Measurements from ENCODE around the gene DIP2A.
"Not testable (repeated sequence)": the region's sequence is repeated elsewhere in the genome, so short reads cannot be mapped to it uniquely, and the experiment has no call there.

The DIP2A gene

DNA sequence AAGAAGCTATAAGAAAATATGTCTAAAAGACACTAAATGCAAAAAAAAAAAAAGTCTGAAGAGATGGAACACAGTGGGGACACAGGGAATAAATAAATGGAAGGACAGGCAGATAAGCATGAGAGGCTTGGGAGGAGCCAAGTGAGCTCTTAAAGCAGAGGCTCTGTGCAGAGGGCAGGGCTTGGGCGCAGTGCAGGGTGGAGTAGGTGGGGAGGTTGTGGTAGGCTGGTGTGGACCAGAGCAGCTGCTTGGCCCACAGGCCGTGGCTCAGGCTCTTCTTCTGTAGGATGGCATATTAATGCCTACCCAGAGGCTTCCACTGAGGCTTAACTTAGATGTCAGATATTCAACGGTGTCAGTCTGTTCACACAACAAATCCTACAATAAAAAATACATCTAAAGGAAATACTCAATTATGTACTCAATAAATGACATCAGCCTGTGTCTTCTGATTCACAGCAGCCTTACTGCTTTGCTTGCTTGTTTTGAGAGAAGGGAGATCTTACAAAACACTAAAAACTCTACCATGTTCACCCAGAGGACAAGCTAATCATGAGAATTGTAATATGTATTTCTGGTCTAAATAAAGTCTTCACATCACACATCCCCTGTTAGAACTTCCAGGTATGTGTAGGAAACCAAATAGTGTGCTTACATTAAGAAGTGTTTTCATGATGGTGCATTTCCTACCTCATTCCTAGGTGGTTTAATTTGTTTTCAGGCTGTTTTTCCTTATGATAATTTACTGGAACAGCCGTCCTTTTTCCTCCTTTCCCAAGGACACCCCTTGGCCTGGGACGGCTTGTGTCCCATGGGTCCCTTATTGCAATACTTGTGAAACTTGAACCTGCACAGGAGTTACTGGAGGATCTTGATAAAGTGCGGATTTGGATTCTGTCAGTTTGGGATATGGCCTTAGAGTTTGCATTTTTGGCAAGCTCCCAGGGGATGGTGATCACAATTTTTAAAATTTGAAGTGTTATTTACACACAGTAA is 24.9 kb downstream of the DIP2A start:
- no peak for DNase-seq

DNA sequence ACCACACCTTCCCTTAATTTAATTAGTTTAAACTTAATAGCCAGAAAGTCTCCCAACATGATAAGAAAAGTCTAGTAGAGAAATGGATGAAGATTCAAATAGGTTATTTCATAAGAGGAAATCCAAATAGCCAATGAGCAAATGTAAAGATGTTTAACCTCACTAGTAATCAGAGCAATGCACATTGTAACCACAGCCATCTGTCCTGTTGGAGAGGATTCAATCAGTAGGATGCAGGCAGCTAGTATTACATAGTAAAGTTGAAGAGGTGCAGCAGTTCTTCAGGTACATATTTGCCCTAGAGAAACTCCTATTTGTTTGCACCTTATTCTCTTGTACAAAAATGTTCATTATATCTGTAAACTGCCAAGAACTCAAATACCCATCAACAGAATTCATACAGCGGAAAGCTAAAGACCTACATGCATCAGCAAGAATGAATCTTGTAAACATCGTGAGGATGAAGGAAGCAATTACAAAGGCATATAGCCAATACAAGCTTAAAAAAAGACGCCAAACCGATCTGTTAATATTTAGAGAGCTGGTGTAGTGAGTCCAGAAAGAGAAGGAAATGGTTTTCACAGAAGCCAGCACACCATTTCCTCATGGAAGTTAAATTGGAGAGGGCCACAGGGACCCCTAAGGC is 27.9 kb downstream of the DIP2A start:
- DNase-seq, result no peak

DNA sequence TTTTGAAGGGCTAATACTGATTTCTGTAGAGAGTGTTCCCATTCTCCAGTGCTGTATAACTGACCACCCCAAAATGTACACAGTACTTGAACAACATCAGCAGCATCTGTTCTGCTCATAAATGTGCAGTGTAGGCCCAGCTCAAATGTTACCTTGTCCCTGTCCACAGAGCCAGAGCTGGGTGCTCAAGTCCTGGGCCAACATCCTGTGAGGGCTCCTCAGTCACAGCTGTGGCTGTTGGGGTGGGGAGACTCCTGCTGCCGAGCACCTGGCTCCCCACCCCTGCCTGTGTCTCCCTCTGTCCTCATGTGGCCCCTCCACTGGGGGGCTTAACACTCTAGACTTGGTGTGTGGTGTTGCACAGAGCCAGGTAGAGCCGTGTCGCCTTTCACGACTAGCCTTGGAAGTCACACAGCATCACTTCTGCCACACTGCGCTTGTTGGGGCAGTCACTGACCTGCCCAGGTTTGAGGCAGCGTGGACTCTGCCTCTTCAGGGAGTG is 30.5 kb downstream of the DIP2A start:
- no peak for DNase-seq

DNA sequence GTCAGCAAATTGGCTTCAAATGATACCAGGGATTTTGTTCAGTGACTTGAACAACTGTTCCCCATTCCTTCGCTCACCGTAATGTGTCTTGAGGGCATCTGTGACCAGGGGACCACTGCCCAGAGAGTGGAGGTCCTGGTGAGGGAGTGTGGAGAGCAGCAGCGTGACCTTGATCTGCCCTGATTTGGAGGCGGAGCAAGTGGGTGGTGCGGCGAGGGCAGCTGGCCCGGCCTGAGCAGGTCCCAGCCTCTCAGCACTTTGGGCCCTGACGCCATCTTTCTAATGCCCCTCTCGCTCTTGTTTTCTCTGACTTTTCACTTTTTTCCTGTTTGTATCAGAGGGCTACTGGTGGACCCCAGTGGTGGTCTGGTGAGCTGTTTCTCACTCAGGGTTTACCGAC is 31.1 kb downstream of the DIP2A start:
- no peak for DNase-seq

DNA sequence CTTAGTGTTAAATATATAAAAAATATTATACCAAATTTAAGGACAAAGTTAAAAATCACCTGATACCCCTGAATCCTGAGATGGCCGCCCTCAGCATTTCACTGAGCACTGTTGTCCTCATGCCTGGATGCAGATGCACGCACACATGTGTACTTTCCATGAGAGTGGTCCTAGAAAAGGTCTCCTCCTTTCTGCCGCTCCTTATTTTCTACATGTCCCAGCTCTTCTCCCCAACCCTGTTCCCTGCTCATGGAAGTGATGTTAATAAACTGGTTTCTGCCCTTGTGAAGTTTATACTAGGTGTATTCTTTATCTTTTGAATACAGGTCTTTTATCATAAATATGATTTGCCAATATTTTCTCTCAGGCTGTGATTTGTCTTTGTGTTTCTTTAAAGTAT is 32.9 kb downstream of the DIP2A start:
- no peak for DNase-seq

DNA sequence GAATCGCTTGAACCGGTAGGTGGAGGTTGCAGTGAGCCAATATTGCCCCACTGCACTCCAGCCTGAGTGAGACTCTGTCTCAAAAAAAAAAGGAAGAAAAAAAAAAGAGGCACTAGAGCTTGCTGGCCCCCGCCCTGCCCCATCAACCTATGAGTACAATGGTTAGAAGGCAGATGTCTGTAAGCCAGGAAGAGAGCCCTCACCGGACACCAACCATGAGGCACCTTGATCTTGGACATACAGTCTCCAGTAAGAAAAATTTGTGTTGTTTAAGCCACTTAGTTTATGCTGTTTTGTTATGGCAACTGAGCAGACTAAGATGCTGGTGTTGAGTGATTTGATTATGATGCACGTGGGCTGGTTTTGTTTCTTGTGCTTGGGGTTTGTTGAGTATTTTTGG is 34.2 kb downstream of the DIP2A start:
- DNase-seq, result no peak

DNA sequence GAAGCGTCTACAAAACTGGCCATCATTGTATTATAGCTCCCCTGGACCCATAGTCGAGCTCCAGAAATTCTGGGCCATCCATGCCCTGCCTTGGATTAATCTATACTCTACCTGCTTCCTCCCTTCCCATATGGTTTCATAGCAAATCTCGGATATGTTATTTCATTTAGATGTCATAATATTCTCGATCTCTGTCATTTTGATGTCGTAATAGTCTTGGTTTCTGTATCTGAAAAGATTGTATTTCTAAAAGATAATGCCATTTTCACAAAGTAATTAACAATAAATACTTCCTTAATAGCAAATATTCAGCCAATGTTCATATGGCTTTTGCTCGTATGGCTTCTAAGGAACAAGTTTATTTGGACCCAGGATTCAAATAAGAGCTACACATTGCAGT is 35.1 kb downstream of the DIP2A start:
- DNase-seq, result no peak

DNA sequence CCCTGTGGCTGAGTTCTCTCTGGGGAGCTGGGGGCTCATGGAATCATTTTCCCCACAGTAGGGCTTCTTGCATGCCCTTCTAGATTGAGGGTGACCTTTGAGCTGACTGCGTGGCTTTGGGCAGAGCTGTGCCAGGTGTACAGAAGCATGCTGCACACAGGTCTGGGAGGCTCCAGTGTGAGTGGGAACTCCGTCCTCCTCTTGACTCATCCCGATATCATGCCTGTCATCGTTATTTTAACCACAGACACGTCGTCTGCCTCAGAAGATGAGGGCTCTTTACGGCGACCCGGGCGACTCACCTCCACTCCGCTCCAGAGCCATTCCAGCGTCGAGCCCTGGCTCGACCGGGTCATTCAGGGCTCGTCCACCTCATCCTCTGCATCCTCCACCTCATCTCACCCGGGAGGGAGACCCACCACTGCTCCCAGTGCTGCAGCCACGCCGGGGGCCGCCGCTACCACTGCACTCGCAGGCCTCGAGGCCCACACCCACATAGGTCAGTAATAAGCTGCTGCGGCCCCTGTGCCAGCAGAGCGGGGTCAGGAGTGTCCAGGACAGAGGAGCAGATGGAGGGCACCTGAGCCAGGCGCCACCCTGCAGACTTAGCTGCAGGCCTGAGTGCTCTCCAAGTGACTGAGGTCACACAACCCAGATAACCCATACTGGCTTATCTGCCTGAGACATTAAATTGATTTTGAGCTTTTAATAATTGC is 39.8 kb downstream of the DIP2A start:
- DNase-seq, result peak in 1 of 2 experiments; percentile 6

DNA sequence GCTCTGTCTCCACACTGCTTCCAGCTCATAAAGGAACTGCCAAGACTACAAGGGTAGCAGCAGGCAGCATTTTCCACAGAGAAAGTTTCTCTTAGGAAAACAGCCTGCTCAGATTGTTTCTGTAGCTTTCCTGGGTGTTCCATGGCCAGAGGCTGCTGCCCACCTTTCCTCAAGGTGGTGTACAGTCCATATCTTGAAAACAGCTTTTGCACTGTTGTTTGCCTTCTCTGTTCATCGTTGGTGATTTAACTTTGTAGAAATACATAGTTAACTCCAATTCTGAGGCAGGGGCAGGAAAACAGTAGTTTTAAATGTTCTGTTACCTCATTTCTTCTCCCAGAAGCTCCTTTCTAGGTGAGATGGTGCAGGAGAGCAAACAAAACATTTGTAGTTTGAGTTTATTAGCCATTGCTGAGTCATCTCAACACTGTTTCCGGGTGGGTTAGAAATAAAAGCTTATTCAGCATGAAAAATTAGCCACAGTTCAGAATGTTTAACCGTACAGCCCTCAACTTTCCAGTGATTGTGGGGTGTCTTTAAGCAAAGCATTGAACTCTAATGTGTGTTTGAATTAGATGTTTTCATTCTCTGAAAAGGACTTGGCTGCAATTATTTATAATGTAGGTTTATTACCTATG is 41.7 kb downstream of the DIP2A start:
- DNase-seq, result no peak

DNA sequence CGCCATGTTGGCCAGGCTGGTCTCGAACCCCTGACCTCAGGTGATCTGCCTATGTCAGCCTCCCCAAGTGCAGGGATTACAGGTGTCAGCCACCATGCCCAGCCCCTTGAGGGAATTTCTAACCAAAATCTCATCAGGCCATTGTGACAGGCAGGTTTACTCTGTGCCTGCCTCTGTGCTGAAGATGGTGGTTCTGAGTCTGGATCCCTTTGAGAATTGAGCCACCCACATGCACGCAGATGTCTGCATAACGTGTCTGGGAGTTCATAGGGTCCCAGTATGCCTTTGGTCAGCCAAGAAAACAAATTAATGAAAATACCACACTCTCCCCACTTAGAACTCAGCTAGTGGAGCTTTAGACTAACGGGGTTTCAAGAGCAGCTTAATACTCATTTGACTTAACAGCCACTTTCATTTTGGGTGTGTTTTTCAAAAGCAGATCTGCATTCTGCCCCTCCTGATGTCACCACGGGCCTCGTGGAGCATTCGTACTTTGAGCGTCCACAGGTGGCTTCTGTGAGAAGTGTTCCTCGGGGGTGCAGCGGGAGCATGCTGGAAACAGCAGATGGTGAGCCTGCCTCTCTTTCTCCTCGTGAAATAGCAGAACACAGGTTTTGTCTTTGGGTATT is 45.3 kb downstream of the DIP2A start:
- DNase-seq, result no peak

DNA sequence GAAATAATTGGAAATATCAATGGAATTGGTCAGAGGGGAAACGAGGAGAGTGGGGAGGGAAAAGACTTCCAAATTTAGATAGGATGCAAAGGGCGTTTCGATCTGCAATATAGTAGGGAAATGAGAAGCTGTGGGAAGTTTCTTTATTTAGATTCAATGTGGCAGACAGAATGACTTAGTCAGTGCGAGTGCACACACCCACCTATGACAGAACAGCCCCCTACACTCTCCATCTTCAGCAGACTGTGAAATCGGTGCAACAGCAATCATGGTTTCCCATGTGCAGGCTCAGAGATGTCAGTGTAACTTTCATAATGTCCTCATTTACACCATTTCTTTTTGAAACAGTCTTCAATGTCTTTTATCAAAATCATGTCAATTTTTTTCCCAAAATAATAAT is 46.0 kb downstream of the DIP2A start:
- no peak for DNase-seq

DNA sequence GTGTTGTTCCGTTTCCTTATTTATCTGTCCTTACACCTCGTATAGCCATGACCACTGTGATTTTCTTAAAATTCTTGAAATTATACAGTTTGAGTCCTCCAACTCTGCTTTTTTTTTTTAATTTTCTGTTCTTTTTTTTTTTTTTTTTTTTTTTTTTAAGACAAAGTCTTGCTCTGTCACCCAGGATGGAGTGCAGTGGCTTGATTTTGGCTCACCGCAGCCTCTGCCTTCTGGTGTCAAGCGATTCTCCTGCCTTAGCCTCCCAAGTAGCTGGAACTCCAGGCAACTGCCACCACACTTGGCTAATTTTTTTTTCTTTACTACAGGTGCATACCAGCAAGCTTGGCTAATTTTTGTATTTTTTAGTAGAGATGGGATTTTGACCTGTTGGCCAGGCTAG is 48.9 kb downstream of the DIP2A start:
- no peak for DNase-seq

DNA sequence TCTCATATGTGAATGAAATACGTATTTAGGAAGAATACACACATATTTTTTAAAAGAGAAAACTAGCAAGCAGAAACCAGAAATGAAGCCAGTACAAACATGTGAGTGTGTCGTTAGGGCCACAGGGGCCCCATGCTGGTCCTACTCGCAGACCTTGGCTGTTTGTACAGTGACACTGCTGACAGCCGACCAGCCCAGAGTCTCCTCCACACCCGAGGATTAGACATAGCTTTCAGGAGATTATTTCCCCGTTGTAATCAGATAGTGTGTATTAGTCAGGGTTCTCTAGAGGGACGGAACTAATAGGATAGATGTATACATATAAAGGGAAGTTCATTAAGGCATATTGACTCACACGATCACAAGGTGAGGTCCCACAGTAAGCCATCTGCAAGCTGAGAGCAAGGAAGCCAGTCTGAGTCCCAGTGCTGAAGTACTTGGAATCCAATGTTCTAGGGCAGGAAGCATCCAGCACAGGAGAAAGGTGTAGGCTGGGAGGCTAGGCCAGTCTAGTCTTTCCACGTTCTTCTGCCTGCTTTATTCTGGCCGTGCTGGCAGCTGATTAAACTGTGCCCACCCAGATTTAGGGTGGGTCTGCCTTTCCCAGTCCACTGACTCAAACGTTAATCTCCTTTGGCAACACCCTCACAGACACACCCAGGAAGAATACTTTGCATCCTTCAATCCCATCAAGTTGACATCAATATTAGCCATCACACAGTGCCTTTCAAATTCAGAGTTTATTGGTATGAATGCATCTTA is 51.2 kb downstream of the DIP2A start:
- no peak for DNase-seq

DNA sequence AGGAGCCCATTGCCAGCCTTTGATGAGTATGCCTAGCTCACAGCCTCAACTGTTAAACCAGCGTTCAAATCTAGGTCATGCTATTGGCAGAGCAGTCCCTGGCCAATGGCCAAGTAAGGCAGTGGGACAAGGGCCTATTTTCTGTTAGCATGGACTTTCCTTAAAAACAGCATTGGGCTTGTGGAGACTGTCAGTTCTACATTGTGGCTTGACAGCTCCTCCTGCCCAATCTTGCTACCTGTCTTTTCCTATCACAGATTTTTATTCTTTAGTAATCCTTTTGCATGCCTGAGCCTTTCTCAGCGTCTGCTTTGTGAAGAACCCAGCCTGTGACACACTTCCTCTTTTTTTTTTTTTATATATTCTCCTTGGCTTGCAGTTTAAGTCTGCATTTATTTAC is 56.4 kb downstream of the DIP2A start:
- peak; percentile 23 to 55 for DNase-seq

DNA sequence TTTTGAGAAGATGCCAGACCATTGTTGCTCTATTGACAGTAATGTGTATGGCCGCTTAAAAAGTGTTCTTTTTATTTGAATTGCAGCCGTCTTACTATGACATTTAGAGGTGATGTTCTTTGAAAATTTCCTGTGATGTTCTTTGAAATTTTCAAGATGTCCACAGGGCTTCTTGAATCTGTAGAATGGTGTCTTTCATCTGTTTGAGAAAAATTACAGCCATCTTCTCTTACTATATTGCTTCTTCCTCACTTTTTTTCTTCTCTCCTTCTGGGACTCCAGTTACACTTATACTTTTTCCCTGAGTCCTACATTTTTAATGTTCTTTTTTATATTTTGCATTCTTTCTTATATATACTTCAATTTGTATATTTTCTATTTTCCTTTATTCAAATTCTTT is 57.4 kb downstream of the DIP2A start:
- no peak for DNase-seq

DNA sequence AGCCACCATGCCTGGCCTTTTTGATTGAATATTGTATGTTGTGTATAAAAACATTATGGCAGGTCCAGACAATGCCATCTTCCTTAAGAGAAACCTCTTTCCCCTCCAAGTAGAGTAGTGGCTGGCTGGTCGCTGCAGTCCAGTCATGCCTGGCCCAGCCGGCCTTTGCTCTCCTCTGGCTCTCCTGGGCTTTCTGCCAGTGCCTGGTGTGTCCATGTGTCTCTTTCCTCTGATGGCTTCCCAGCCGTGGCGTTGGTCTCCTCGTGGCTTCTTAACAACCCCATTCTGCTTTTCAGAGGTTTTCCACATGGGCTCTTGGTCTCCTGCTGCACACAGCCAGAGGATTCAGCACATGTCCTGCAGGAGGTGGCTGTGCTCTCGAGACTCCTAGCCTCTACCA is 58.7 kb downstream of the DIP2A start:
- no peak for DNase-seq

DNA sequence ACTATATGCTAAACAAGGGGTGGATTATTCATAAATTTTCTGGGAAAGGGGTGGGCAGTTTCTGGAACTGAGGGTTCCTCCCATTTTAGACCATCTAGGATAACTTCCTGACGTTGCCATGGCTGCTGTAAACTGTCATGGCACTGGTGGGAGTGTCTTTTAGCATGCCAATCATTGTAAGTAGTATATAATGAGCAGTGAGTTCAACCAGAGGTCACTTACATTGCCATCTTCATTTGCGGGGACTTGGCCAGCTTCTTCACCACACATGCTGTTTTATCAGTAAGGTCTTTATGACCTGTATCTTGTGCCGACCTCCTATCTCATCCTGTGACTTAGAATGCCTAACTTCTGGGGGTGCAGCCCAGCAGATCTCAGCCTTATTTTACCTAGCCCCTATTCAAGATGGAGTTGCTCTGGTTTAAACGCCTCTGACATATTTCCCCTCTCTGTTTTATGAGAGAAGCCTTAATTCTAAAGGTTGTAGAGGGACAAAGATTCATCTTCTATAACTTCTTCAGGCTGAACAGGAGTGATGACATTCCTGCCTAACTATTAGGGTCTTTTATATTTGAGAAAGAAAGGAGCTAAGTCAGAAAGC is 60.4 kb downstream of the DIP2A start:
- no peak for DNase-seq

DNA sequence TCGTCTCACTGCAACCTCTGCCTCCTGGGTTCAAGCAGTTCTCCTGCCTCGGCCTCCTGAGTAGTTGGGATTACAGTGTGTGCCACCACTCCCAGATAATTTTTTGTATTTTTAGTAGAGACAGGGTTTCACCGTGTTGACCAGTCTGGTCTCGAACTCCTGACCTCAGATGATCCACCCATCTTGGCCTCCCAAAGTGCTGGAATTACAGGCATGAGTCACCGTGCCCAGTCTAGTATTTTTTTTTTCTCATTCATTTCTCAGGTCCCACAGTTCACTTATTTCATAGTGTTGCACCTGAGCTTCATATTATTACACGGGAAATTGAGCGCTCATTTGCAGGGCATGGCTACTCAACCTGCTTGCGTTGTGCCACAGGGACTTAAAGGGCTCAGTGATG is 68.7 kb downstream of the DIP2A start:
- DNase-seq, result not testable (repeated sequence)

DNA sequence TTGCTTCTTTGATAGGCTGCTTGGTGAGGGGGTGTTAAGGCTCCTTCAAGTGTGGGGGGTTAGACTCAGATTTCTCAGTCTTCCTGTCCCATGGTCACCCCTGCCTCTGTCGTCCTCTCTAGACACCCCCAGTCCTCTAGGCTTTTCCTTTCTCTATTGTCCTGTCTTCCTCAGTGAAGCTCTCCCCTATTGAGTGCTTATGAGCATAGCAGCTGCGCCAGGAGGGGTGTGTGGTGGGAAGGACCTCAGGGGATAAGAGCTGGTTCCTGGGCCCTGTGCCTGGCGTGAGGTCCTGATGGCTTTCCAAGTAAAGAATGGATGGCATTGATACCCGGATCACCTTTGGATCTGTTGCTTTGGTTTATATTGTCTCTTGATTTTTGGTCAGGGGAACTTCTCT is 69.1 kb downstream of the DIP2A start:
- DNase-seq, result no peak

DNA sequence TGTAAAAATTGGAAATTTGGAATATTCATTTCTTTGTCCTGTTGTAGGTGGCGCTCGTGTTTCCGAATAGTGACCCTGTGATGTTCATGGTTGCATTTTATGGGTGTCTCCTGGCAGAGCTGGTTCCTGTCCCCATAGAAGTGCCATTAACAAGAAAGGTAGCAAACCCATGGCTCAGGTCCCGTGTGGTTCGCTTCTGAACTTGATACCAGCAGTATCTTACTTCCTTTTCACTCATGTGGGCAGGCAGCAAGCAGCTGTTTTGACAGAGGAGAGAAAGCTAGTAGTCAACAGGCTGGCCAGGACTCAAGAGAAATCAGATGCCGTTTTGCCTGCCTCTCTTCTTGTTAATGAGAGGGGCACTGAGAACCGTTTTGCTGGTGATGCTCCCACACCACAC is 73.4 kb downstream of the DIP2A start:
- no peak for DNase-seq

DNA sequence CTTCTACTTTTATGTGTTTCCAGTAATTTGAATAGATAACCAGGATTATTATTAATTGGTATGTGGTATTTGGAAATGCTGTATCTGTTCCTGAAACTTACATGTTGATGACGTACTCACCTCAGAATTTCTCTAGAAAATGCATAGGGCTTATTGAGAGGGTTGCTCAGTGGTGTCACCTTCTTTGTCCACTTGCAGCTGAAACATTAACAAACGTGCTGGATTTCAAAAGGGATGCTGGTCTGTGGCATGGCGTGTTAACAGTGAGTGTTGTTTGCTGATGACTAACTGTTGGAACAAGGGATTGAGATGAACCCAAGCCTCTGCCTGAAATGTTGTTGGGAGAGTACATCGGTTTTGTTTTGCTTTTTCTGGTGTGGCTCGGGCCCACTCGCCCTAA is 78.3 kb downstream of the DIP2A start:
- DNase-seq, result no peak

Data from cerebellar nuclear complex (tissue), 1 donor.